ENCODE data around the gene MADD.
A peak's percentile ranks its signal among the peaks of the same experiment; 100 is the strongest.

Gene MADD

GRCh38 chr11:47360341-47360740 lies 90.4 kb downstream of the MADD start:
- DNase-seq, result no peak

- DNase-seq, result no peak
These were observed 91.5 kb downstream of the MADD start for GRCh38 chr11:47361419-47361818.

- no peak for DNase-seq
These were observed 96.1 kb downstream of the MADD start for GRCh38 chr11:47366020-47366490.

- no peak for DNase-seq
These were observed 99.7 kb downstream of the MADD start for GRCh38 chr11:47369676-47370075.

GRCh38 chr11:47372422-47372821 lies 102.5 kb downstream of the MADD start:
- no peak for DNase-seq

GRCh38 chr11:47373876-47374719 lies 104.2 kb downstream of the MADD start:
- peak; percentile 71 to 84 (median 77) for DNase-seq

- no peak for DNase-seq
These were observed 104.7 kb downstream of the MADD start for GRCh38 chr11:47374720-47375019.

- no peak for DNase-seq
These were observed 105.1 kb downstream of the MADD start for GRCh38 chr11:47375020-47375419.

GRCh38 chr11:47375546-47376085 lies 105.7 kb downstream of the MADD start:
- no peak for DNase-seq

- DNase-seq, result no peak
These were observed 106.2 kb downstream of the MADD start for GRCh38 chr11:47376107-47376524.

GRCh38 chr11:47376525-47377371 lies 106.8 kb downstream of the MADD start:
- DNase-seq, result no peak

- DNase-seq, result no peak
These were observed 107.7 kb downstream of the MADD start for GRCh38 chr11:47377571-47378009.

GRCh38 chr11:47378010-47378835 lies 108.3 kb downstream of the MADD start, which contains the start of gene SPI1:
SPI1 (minus strand) TSS chr11:47378547; CDS start chr11:47378353, 194 bp downstream.
- no peak for DNase-seq

- DNase-seq, result no peak
These were observed 108.9 kb downstream of the MADD start for GRCh38 chr11:47378836-47379170.

GRCh38 chr11:47379317-47379716 lies 109.4 kb downstream of the MADD start:
- DNase-seq, result no peak
